A673 (cell line): Measurements from ENCODE around the gene DLEU7.

Experiments
- CTCF ChIP-seq: fragments of 300-800, 200-600 bp; sonication (generic); conservative IDR thresholded peaks from 2 replicates; pipeline ENCODE4 v1.5.1; 2017; ENCODE audit warnings: low read depth, mild to moderate bottlenecking, antibody characterized with exemption, low read length, moderate library complexity, mixed read lengths
- EZH2 ChIP-seq: fragments of 200-600 bp; sonication (generic); IDR thresholded peaks from 2 replicates; pipeline ENCODE4 v1.6.1; 2017; ENCODE audit warnings: borderline replicate concordance, low read depth, mild to moderate bottlenecking, mixed read lengths, antibody characterized with exemption, low read length; ENCODE audit not compliant: poor library complexity, severe bottlenecking

DNA sequence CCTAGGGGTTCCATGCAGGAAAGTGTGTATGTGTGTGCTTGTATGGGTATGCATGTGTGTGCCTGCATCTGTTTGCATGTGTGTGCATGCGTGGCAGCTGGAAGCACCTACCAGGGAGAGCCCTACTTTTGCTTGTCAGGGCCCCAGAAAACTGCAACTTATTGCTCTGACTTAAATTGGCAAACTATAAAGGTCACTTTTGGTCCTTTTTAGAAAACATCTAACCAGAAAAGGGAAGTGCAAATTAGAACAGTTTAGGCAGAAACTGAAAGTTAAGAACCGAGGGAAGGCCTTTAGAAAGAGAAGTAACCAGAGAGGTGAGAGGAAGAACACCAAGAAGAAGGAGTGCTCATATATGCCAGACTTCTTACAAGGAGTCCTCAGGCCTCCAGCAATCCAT lies 32.5 kb downstream of the DLEU7 start:
- TF ChIP-seq CTCF (no peak), EZH2 (no peak)
